ENCODE measurements around the gene SERPINH1.

SERPINH1 gene

DNA sequence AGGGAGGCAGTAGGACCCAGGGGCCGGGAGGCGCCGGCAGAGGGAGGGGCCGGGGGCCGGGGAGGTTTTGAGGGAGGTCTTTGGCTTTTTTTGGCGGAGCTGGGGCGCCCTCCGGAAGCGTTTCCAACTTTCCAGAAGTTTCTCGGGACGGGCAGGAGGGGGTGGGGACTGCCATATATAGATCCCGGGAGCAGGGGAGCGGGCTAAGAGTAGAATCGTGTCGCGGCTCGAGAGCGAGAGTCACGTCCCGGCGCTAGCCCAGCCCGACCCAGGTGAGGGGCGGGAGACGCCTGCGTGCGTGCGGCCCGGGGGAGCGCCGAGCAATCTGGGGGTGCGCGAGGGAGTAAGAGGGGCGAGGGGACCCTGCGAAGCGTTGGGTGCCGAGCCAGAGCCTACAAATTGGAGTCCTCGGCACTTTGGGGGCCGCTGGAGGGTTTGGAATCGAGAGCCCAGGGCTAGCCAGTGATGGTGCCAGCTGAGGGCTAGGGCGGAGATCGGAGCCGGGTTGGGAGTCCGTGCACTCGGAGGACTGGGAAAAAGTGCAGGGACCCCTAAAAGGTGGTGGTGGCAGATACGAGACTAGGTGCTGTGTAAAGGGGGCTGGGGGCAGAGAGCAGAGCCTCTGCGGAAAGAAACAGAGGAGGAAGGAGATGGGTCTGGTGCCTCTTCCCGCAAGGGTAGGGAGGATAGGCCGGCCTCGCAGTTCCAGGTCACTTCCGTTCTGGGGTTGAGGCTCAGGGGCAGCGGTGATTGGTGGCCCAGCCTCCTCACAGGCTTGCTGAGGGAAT, at the start of gene SERPINH1:
SERPINH1 (plus strand) TSS at position 206 of the 788 bp plus-strand sequence. CDS start 4,097 bp downstream, outside the sequence.
- TF ChIP-seq, protein P1, sequence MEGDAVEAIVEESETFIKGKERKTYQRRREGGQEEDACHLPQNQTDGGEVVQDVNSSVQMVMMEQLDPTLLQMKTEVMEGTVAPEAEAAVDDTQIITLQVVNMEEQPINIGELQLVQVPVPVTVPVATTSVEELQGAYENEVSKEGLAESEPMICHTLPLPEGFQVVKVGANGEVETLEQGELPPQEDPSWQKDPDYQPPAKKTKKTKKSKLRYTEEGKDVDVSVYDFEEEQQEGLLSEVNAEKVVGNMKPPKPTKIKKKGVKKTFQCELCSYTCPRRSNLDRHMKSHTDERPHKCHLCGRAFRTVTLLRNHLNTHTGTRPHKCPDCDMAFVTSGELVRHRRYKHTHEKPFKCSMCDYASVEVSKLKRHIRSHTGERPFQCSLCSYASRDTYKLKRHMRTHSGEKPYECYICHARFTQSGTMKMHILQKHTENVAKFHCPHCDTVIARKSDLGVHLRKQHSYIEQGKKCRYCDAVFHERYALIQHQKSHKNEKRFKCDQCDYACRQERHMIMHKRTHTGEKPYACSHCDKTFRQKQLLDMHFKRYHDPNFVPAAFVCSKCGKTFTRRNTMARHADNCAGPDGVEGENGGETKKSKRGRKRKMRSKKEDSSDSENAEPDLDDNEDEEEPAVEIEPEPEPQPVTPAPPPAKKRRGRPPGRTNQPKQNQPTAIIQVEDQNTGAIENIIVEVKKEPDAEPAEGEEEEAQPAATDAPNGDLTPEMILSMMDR (conservative IDR thresholded peaks at IDR 0.05; ENCODE audit: control insufficient read depth, insufficient read depth, low read depth, low read length), result no peak
- DNase-seq (ENCODE audit: low read depth), result peak; percentile 82

DNA sequence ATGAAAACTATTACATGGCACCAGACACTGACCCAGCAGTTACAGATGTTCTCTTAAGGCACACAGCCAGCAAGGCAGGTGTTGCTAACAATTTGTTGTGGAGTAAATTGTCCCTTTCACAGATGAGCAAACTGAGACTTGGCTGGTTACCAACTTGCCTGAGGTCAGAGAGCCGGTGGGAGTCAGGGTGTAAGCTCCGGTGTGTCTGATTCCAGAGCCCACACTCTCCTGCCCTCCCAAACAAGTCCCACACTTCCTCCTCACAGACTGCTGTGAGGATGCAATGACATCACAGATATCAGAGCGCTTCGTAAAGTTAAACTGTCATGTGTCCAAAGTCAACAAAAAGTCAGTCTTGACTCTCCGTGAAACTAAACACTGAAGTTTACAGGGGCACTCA, 48.8 kb upstream of the SERPINH1 start:
- TF ChIP-seq, protein P1 (conservative IDR thresholded peaks at IDR 0.05; ENCODE audit: control insufficient read depth, insufficient read depth, low read depth, low read length), result no peak
- H3K4me3 ChIP-seq (ENCODE audit: control insufficient read depth, low read depth, low read length), result no peak overlapping the region
- DNase-seq (ENCODE audit: low read depth), result peak; percentile 50

More for the DNA sequence above, at the start of gene SERPINH1:
- H3K4me3 ChIP-seq (ENCODE audit: control insufficient read depth, low read depth, low read length), result peak within 1 kb of the TSS; percentile 99

DNA sequence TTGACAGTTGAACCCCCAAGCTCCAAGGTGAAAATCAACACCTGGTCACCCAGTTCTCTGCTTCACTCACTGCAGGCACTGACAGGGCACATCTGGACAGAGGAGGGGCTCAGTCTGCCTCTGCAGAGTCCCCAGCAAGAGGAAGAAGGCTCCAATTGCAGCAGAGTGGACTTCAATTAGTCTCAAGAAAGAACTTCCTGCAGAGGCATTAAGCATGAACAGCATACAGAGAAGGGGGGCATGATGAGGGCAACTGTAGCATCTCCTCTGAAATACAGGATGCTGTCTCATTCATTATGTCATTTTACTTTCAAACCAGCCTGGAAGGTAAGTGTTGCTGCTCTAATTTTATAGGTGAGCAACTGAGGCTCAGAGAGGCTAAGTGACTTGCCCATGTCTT, 47.5 kb upstream of the SERPINH1 start:
- TF ChIP-seq, protein P1 (conservative IDR thresholded peaks at IDR 0.05; ENCODE audit: control insufficient read depth, insufficient read depth, low read depth, low read length), result no peak
- no peak for DNase-seq (ENCODE audit: low read depth)
- no peak overlapping the region for H3K4me3 ChIP-seq (ENCODE audit: control insufficient read depth, low read depth, low read length)

DNA sequence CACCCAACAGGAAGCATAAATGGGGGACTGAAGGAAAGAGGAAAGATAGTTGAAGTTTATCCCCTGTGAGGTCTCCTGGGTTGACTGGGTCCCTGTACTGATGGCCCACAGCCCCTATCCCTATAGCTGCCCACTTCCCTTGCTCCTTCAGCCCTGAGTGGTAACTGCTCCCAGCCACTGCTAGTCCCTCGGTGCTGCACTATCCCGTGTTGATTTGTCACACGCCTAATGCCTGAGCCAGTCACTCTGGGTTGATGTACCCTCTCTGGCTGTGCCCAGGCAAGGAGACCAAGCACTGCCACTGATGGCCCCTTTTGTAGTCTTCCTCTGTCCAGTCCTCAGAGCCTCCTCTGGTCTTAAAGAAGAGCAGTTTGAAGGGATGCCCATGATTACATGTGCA, 45.9 kb upstream of the SERPINH1 start:
- no peak overlapping the region for H3K4me3 ChIP-seq (ENCODE audit: control insufficient read depth, low read depth, low read length)
- DNase-seq (ENCODE audit: low read depth), result no peak
- TF ChIP-seq, protein P1 (conservative IDR thresholded peaks at IDR 0.05; ENCODE audit: control insufficient read depth, insufficient read depth, low read depth, low read length), result no peak

DNA sequence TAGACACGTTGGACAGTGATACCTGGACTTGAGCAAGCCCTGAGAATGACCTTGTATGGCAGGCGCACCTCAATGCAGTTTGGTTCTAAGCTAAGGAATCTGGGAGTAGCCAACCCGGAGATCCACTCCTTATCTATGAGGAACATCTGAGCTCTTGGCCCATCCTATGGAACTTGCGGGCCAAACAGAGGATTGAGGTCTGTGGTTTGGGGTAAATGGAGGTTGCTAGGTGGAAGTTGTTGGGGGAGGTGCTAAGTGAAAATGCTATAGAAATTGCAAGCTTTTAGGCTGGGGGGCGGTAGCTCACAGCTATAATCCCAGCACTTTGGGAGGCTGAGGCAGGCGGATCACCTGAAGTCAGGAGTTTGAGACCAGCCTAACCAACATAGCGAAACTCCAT, 45.2 kb upstream of the SERPINH1 start:
- no peak for DNase-seq (ENCODE audit: low read depth)
- TF ChIP-seq, protein P1 (conservative IDR thresholded peaks at IDR 0.05; ENCODE audit: control insufficient read depth, insufficient read depth, low read depth, low read length), result no peak
- no peak overlapping the region for H3K4me3 ChIP-seq (ENCODE audit: control insufficient read depth, low read depth, low read length)

DNA sequence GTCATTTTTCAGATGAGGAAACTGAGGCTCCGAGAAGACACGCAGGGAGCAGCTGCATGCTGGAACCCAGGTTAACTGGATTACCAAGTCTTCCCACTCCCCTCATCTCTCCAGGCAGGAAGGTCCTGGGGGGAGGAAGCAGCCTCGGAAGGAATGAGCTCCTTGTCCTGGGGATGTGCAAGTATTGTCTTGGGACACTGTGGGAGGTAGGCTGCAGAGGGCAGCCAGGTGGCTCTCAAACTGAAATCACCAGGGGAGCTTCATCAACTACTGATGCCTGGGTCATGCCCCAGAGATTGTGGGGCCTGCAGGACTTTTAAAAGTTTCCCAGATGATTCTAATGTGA, 43.9 kb upstream of the SERPINH1 start:
- TF ChIP-seq, protein P1 (conservative IDR thresholded peaks at IDR 0.05; ENCODE audit: control insufficient read depth, insufficient read depth, low read depth, low read length), result no peak
- DNase-seq (ENCODE audit: low read depth), result no peak
- H3K4me3 ChIP-seq (ENCODE audit: control insufficient read depth, low read depth, low read length), result no peak overlapping the region
